Kidney epithelial cell (primary cell): Measurements from ENCODE around the gene HS1BP3. TPM values are rescaled to one million over a fixed set of nuclear protein-coding genes. Genes with fewer than 3 reads are reported as not detected.

Experiments used
- DNase-seq: peaks from one replicate; pipeline ENCODE4 v3.0.0-alpha.2; 2010; ENCODE audit warnings: low read depth
- H3K27me3 ChIP-seq: 2 replicates; pipeline ENCODE4 v1.6.0; 2011; ENCODE audit warnings: low read length; ENCODE audit not compliant: control insufficient read depth, insufficient read depth
- H3K36me3 ChIP-seq: 2 replicates; pipeline ENCODE4 v1.5.1; 2011; ENCODE audit warnings: low read length; ENCODE audit not compliant: control insufficient read depth, insufficient read depth
- H3K4me3 ChIP-seq: 2 replicates; pipeline ENCODE4 v1.5.1; 2011; ENCODE audit warnings: low read depth, mild to moderate bottlenecking, control low read depth, low read length
- total RNA-seq: library from RNA; depleted of rRNA; stranded (reverse); fragments of >200 nt; gene quantifications from 2 replicates; pipeline ENCODE4 v1.2.3, GENCODE V29; 2015
- TF ChIP-seq, protein P1 (sequence below): IDR thresholded peaks from 2 replicates; pipeline ENCODE4 v1.5.1; 2011; ENCODE audit warnings: mild to moderate bottlenecking, moderate library complexity, low read length, control low read depth, inconsistent platforms; ENCODE audit not compliant: insufficient read depth, poor library complexity, severe bottlenecking

Gene HS1BP3
- total RNA-seq, 1 donor from 2014 or later, result 42.4 TPM

DNA sequence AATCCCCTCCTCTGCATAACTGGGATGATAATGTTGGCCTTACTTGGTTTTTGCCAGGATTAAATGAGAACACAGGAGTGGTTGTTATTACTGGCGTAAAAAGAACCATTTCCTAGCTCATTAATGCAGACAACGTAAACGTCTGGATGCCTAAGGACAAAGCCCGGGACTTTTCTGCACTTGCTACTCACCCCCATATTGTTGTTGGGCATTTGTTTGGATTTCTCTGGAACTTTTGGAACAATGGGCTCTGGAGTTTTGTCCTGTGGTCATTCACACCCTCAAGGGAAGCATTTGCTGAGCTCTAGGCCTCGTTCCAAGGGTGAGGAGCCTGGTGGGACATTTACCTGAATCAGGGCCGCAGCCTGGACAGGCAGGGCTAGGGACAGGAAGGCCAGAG lies 76.0 kb downstream of the HS1BP3 start:
- Histone ChIP-seq H3K36me3 (no peaks in the 10 kb centered on the region), H3K4me3 (no peak overlapping the region), H3K27me3 (no peaks in the 10 kb centered on the region)
- no peak for DNase-seq
- TF ChIP-seq, protein P1, sequence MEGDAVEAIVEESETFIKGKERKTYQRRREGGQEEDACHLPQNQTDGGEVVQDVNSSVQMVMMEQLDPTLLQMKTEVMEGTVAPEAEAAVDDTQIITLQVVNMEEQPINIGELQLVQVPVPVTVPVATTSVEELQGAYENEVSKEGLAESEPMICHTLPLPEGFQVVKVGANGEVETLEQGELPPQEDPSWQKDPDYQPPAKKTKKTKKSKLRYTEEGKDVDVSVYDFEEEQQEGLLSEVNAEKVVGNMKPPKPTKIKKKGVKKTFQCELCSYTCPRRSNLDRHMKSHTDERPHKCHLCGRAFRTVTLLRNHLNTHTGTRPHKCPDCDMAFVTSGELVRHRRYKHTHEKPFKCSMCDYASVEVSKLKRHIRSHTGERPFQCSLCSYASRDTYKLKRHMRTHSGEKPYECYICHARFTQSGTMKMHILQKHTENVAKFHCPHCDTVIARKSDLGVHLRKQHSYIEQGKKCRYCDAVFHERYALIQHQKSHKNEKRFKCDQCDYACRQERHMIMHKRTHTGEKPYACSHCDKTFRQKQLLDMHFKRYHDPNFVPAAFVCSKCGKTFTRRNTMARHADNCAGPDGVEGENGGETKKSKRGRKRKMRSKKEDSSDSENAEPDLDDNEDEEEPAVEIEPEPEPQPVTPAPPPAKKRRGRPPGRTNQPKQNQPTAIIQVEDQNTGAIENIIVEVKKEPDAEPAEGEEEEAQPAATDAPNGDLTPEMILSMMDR, result no peak

DNA sequence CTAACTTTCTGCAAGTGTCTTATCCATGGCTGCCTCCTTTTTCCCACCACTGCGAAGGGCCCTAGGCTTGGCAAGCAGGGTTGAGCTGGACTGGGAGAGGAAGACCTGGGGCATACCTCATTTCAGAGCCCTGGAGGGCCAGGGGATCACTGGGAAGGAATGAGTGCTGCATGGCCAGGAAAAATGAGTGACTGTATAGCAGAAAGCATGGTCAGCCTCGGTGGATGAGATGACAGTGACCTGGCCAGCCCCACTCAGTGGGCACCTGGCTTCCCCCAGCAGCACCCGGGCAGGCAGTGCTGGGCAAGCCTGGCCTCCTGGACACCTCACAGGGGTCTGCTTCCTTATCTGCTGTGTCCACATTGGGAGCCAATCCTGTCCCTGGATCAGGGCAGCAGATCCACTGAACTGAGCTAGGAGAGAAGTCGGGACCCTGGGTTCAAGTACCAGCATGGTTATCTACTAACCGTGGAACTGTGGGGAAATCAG lies 76.4 kb downstream of the HS1BP3 start:
- DNase-seq, result no peak
- no peak overlapping the region for H3K4me3 ChIP-seq
- H3K36me3 ChIP-seq, result no peaks in the 10 kb centered on the region
- TF ChIP-seq, protein P1, result no peak
- H3K27me3 ChIP-seq, result no peaks in the 10 kb centered on the region

DNA sequence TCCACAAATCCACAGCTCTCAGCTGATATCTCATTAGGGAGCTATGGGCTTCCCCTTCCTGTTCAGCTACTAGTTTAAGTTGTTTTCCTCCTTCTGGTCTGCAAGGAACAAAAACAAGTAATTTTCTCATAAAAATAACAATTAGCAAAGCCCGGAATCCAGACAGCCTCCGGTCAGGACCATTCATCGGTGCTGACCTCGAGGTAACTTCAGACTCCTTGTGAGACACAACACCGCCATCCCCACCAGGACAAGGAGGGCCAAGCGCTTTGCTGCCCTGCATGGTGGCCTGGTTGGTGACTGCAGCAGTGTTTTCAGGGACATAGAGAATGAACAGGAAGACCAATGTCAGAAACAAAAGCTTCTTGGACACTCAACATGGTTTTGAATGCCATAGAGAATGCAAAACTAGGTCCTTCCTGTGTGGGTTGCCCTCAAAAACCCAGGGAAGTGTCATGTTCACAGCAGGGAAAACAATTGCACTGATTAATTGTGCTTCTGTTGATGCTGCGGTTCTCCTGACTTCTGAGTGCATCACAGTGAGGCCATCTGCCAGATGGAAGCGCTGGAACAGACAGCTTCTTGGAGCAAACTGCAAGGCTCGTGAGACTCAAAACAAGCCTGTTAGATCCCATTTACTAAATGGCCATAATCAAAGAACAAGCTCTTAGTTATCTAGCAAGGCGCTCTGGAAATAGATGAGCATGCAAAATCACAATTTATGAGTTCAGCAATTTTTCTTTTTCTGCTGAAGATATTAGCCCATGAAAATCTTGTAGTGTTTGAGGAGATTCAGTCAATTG lies 77.1 kb downstream of the HS1BP3 start:
- Histone ChIP-seq H3K4me3 (no peak overlapping the region), H3K27me3 (no peaks in the 10 kb centered on the region), H3K36me3 (no peaks in the 10 kb centered on the region)
- no peak for DNase-seq
- TF ChIP-seq, protein P1, result no peak

DNA sequence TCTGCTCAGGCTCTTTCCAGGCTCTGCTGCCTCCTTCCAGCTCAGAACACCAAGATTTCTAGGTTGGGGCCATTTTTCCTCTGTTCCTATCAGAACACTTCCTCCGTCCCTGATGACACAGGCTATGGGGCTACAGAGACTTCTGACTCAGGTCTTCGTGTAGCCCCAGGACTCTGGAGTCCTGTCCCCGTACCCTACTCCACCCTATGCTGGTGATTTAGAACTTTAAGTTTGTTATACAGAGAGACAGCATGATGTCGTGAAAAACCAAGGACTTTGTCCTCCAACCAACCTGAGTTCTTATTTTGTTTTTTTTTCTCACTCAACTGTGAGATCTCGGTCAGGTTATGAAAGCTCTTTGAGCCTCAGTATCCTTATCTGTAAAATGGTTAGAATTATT lies 78.7 kb downstream of the HS1BP3 start:
- TF ChIP-seq, protein P1, result no peak
- H3K4me3 ChIP-seq, result no peak overlapping the region
- no peaks in the 10 kb centered on the region for H3K27me3 ChIP-seq
- H3K36me3 ChIP-seq, result no peaks in the 10 kb centered on the region
- DNase-seq, result no peak

DNA sequence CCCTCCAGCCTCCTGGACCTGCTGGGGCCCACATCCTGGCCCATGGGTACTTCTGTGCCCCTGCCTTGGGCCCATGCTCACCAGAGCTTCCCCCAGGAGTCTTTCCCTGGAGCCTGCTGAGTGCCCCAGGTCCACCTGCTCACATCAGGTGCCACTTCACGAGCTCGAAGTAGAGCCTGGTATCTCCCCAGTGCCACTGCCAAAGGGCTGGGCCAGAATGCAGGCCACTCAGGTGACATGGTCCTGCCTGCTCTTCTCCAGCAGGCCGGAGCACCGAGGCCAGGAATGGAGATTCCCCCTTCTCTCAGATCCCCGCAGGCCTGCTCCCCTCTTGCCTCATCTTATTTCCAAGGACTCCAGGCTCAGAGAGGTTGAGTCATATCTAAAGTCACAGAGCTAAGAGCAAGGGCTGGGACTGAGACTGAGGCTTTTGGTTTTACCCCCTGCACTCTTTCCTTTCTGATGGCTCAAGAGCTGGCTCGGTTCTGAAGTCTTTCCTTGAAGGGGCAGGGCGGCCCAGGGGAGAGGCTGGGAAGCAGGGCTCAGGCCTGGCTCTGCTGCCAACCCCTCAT lies 79.2 kb downstream of the HS1BP3 start:
- Histone ChIP-seq H3K4me3 (no peak overlapping the region), H3K27me3 (no peaks in the 10 kb centered on the region), H3K36me3 (no peaks in the 10 kb centered on the region)
- DNase-seq, result no peak
- TF ChIP-seq, protein P1, result no peak
